PC-3 (cell line): ENCODE data around the gene DERL3.

Source experiments
- EZH2 ChIP-seq: fragments of 300-600 bp; sonication (generic); IDR thresholded peaks from one replicate; pipeline ENCODE4 v1.6.1; 2017; ENCODE audit warnings: antibody characterized with exemption, mild to moderate bottlenecking, low read length; ENCODE audit not compliant: unreplicated experiment
- TF ChIP-seq, protein P1 (sequence below): fragments of 300-600 bp; sonication (generic); conservative IDR thresholded peaks from 2 replicates; pipeline ENCODE4 v1.5.1; 2017; ENCODE audit warnings: antibody characterized with exemption, low read depth, mild to moderate bottlenecking, low read length

DNA sequence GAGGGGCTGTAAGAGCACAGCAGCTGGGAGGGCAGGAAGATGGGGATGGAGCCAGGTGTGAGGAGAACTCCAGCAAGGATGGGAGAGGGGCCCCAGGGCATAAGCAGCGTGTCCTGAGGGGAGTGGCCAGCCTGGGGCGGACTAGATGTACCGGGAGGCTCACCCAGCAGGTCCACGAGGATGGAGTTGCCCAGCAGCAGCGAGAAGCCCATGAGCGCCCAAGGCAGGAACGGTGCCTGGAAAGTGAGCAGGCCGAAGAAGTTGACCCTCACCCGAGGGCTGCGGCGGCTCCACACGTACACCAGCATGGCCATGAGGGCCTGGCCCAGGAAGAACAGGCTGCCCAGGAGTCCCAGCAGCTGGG lies 1.3 kb downstream of the DERL3 start:
- no peak for TF ChIP-seq EZH2
- TF ChIP-seq, protein P1, sequence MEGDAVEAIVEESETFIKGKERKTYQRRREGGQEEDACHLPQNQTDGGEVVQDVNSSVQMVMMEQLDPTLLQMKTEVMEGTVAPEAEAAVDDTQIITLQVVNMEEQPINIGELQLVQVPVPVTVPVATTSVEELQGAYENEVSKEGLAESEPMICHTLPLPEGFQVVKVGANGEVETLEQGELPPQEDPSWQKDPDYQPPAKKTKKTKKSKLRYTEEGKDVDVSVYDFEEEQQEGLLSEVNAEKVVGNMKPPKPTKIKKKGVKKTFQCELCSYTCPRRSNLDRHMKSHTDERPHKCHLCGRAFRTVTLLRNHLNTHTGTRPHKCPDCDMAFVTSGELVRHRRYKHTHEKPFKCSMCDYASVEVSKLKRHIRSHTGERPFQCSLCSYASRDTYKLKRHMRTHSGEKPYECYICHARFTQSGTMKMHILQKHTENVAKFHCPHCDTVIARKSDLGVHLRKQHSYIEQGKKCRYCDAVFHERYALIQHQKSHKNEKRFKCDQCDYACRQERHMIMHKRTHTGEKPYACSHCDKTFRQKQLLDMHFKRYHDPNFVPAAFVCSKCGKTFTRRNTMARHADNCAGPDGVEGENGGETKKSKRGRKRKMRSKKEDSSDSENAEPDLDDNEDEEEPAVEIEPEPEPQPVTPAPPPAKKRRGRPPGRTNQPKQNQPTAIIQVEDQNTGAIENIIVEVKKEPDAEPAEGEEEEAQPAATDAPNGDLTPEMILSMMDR = no peak
